Measurements from ENCODE around the gene SUGCT. TPM values are rescaled to one million over a fixed set of nuclear protein-coding genes. Genes with fewer than 3 reads are reported as not detected.

The SUGCT gene
- total and polyA plus RNA-seq, 2 of the 13 experiments (the other 11 are each of a cell fraction or from before 2014, with no cell fraction given) = 10.1 to 22.2 TPM

GRCh38 chr7:40584667-40585433 lies 450.0 kb downstream of the SUGCT start:
- no peak for FAIRE-seq
- ATAC-seq = no peak

More at GRCh38 chr7:40584667-40585433, 450.0 kb downstream of the SUGCT start:
- no peaks in the 10 kb centered on the region for H3K27me3 ChIP-seq (ENCODE audit: control insufficient read depth in 1 of 2, insufficient read depth in 2 of 2, low read length in 2 of 2)
- no peaks in the 10 kb centered on the region for H3K9me3 ChIP-seq (ENCODE audit: low read length)
- ChIA-PET CTCF (ENCODE audit: low intra/inter-chr PET ratio, low total read pairs) (no interaction called here), POLR2A (interaction anchor here (1.0 kb wide), 1 partner anchor 13 kb away, joined by 3 read pairs; no protein-coding TSS in a partner anchor)
- no peak overlapping the region for H3K27ac ChIP-seq (ENCODE audit: extremely low read length, insufficient read depth, low read length)
- no peaks in the 10 kb centered on the region for H3K79me2 ChIP-seq (ENCODE audit: insufficient read depth, low read length)
- no peak overlapping the region for H3K4me3 ChIP-seq (replicated peaks in 1 of 3; ENCODE audit: insufficient read depth in 1 of 3, low read depth in 2 of 3, low read length in 3 of 3)
- H3K4me2 ChIP-seq (ENCODE audit: low read depth, low read length) = no peak overlapping the region
- in situ Hi-C loops (cut with HindIII; ENCODE audit: extremely low pct_ligation_motif_present, low pct_unique_long_range_greater_than_20kb) (no loop called here), intact Hi-C loops (cut with micrococcal nuclease; ENCODE audit: unreplicated experiment) (no loop called here)
- BruUV-seq (replicated peaks) = no TSS peak
- no peak overlapping the region for H3K9ac ChIP-seq (ENCODE audit: insufficient read depth, low read depth, low read length)
- H4K20me1 ChIP-seq (ENCODE audit: insufficient read depth, low read length) = no peaks in the 10 kb centered on the region
- 91% methylated on average over 4 of the region's 4 CpGs for WGBS (ENCODE audit: low lambda C conversion rate)
- no peak overlapping the region for H2AFZ ChIP-seq (ENCODE audit: low read length)
- no peaks in the 10 kb centered on the region for H3K36me3 ChIP-seq (replicated peaks in 1 of 2; ENCODE audit: control insufficient read depth in 1 of 2, insufficient read depth in 2 of 2, low read length in 2 of 2)
- TF ChIP-seq PATZ1 (CRISPR knock-in tag; IDR thresholded peaks at IDR 0.05) = no peak
- TF ChIP-seq KAT8 (CRISPR knock-in tag; IDR thresholded peaks at IDR 0.05) = no peak
- TF ChIP-seq, protein P1, sequence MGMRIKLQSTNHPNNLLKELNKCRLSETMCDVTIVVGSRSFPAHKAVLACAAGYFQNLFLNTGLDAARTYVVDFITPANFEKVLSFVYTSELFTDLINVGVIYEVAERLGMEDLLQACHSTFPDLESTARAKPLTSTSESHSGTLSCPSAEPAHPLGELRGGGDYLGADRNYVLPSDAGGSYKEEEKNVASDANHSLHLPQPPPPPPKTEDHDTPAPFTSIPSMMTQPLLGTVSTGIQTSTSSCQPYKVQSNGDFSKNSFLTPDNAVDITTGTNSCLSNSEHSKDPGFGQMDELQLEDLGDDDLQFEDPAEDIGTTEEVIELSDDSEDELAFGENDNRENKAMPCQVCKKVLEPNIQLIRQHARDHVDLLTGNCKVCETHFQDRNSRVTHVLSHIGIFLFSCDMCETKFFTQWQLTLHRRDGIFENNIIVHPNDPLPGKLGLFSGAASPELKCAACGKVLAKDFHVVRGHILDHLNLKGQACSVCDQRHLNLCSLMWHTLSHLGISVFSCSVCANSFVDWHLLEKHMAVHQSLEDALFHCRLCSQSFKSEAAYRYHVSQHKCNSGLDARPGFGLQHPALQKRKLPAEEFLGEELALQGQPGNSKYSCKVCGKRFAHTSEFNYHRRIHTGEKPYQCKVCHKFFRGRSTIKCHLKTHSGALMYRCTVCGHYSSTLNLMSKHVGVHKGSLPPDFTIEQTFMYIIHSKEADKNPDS (CRISPR knock-in tag; IDR thresholded peaks at IDR 0.05) = no peak
- H3K4me1 ChIP-seq (ENCODE audit: insufficient read depth, low read length) = peaks cover 12% of the 10 kb centered on the region
- DNase-seq (ENCODE audit: low spot score) = no peak
